Dermis blood vessel endothelial cell (primary cell): ENCODE data around the gene ENAH. TPM values are rescaled to one million over a fixed set of nuclear protein-coding genes. Genes with fewer than 3 reads are reported as not detected.
"Not testable (repeated sequence)": the region's sequence is repeated elsewhere in the genome, so short reads cannot be mapped to it uniquely, and the experiment has no call there.

Source experiments
- DNase-seq: peaks from one replicate; pipeline ENCODE4 v3.0.0; 2010
- total RNA-seq: library from RNA; depleted of rRNA; stranded (reverse); fragments of >200 nt; gene quantifications from 2 replicates; pipeline ENCODE4 v1.2.3, GENCODE V29; 2014

The ENAH gene
- total RNA-seq: 47.0 and 63.1 TPM in 2 replicates

- peak; percentile 86 for DNase-seq
Observed at GRCh38 chr1:225652729-225653462, at the start of gene ENAH. TSS of gene ENAH (minus strand) at chr1:225653123. CDS start at chr1:225652690, 433 bp downstream.

GRCh38 chr1:225700889-225701465 is 48.1 kb upstream of the ENAH start:
- DNase-seq: peak; percentile 5

DNA sequence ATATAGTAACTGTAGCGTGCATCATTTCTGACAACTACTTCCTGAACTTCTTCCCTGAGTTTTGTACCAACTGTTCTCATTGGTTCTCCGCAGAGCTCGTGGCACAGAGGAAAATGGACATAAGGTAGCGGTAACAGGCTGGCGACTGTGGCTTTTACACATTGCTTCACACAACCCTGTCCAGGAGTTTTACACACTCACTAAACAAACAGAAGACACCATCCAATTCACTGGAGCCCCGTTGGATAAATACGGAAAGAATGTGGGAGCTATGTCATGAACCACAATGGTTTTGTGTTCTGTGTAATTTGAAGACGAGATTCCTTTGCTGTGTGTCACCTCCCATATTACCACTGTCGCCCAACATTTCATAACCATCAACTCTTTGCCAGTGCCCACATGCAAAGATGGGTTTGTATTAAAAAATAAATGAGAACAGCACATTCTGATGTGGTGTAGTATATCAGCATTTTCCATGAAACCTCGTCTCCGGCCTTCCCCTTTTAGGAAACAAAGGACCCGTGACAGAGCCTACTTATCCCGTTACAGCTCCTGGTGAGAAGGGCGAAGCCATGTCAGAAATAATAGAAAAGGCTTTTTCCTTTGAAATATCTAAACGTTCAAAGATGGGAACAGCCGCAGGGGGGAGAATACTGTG is 47.4 kb upstream of the ENAH start:
- peak; percentile 83 for DNase-seq

DNA sequence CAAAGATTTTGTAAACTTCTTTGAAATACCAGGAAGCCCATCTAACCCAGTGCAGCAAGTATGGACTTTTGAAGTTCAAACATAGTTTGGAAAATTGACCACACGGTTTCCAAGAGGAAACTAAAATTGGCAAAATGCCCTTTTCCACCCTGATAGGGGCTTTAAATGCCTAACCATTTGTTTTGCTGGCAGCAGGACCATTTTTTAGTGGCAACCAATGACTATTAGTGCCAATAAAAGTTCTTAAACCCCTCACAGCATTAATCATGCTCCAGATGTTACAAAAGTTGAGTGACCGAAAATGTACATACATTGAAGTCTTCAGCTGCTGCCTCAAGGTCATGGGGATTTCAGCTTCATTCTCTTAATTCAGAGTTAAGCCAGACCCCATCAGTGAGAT is 46.4 kb upstream of the ENAH start:
- peak; percentile 63 for DNase-seq

GRCh38 chr1:225698194-225698593 is 45.3 kb upstream of the ENAH start:
- not testable (repeated sequence) for DNase-seq

GRCh38 chr1:225697428-225697827 is 44.5 kb upstream of the ENAH start:
- DNase-seq: no peak

DNA sequence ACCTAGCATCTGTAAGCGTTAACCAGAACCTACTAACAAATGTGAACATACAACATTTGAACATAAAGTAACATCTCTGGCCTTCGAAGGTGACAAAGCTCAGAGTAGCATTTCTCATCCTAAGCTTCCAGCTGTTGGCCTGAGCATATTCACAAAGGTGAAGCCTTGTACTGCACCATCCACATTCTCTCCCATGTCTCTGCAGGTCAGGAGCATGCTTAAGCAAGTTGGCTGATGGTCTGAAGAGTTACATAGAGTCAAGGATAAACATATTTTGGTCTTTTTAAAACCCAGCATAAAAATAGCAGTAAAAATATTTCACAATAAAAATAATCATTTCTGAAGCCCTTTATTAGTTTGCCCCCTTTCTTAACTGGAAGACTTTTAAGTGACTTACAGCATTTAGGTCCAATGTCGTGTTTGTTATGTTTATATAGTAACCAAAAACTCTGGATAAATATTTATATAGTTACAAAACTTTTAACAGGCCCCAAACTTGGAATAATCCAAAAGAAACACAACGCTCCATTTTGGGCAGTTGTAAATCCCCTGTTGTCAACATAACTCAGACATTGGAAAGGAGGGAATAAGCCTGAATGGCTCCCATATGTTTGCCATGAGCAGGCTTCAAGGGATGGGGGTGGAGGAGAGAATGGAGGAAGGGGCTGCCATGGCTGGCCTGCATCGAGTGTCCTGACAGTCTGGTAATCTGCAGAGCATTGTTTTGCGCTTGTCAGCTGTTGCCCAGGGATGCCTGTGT is 42.8 kb upstream of the ENAH start:
- DNase-seq: no peak

DNA sequence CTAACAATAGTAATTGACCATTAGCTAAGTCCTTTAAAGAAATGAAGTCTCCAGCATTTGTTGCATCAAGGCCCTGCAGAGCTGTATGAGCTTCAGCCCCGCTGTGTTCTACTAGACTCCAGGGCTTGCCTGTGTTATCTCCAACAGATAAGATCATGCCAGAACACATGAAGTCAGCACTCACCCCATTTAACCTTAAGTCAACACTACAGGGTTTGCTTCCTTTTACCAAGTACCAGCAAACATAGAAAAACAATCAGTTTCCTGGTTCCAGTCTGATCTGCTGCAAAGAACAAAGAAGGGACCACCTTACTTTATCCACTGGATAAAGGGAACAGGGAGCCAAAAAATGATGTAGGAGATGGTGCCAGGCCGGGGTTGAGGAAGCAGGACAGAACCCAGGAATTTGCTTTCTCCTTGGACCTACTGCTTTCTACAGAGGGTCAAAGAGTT is 41.3 kb upstream of the ENAH start:
- DNase-seq: peak; percentile 81

GRCh38 chr1:225693697-225694096 is 40.8 kb upstream of the ENAH start:
- not testable (repeated sequence) for DNase-seq

DNA sequence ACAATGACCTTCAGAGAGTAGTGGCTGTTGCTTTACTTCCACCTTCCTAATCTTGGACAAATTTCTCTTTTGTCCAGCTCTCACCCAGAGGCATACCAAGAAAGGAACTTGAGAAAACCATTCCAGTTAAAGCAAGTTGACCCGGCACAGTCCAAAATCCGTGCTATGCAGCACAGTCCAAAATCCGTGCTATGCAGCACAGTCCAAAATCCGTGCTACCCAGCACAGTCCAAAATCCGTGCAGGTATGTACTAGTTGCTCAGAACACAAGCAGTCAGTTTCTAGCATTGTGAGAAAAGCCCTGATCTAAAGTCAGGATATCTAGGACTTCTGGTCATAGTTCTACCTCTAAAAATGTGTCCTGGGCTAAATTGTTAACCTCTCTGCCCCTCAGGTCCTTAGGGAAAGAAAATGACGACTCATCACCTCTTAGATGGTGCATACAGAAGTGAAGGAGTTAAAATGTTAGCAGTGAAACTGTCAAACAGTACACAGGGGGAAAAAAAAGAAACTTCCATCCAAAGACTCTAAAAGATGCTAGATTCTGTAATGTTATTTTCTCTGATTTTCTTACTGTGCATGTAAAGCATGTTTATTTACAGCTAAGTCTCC is 40.3 kb upstream of the ENAH start:
- no peak for DNase-seq

GRCh38 chr1:225692517-225692879 is 39.6 kb upstream of the ENAH start:
- DNase-seq: no peak

DNA sequence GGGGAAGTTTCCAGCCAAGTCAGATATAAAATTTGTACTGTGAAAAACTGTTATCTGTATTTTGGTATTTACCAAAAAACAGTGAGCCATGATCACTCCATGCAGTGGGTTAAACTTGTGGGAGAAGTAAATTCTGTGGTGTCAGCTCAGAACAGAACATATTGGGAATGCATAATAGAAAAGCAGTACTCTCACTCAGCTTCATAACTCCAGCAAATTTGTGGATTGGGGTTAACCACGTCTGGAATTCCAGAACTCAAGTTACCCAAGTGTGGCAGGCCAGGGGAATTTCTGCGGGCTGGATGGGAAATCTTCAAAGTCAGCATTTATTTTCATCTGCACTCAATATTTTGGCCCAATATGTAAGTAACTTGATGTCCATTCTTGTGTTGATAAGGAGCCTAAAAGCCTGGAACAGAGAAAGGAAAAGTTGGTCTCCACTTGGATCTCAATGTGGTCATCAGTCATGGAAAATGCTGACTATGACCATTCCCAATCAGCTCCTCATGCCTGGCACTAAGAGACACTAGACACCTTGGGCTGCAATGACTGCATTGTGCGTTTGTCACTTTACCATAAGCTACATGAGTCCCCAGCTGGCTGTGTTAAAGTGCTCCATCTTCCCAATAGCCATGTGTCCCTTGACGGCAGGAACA is 39.1 kb upstream of the ENAH start:
- no peak for DNase-seq

DNA sequence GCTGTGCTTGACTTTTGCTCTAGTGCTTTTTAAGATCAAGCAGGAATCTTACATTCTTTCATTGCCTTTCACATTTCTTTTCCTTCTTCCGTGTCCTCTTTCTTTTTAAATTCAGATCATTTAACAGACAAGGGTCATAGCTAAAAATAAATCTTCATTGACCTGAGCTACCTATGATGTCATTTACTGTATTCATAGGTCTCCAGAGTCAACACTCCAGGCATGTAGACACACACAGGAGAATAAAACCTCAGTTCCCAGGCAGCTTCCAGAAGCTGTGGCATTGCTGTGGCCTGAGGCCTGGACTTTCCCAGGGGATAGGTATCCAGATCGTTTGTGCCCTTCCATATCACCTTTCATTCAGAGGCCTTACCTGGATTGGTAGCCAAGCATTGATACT is 38.5 kb upstream of the ENAH start:
- no peak for DNase-seq

- DNase-seq: no peak
Observed at GRCh38 chr1:225689882-225690459, 37.0 kb upstream of the ENAH start.

DNA sequence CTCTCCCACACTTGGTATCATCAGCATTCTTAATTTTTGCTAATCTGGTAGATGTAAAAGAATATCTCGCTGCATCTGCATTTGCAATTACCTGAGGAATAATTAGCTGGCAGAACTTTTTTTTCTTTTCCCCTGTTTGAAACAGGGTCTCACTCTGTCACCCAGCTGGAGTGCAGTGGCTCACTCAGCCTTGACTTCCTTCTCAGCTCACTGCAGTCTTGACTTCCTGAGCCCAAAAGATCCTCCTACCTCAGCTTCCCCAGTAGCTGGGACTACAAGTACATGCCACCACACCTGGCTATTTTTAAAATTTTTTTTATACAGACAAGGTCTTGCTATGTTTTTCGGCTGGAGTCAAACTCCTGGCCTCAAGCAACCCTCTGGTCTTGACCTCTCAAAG is 35.4 kb upstream of the ENAH start:
- DNase-seq: no peak

GRCh38 chr1:225685476-225686176 is 32.7 kb upstream of the ENAH start:
- no peak for DNase-seq

DNA sequence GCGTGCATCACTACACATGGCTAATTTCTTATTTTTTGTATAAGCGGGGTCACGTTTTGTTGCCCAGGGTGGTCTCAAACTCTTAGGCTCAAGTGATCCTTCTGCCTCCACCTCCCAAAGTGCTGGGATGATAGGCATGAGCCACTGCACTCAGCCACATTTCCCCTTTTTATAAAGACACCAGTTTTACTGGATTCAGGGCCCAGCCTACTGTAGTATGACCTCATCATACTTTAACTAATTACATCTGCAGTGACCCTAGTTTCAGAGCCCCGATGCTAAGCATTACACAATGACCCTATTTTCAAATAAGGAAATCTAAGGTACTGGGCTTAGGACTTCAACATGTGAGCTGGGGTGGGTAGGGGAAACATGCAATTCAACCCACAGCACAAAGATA is 31.8 kb upstream of the ENAH start:
- no peak for DNase-seq

- DNase-seq: no peak
Observed at GRCh38 chr1:225681231-225681630, 28.3 kb upstream of the ENAH start.

GRCh38 chr1:225678545-225678944 is 25.6 kb upstream of the ENAH start:
- DNase-seq: no peak

GRCh38 chr1:225677350-225678124 is 24.6 kb upstream of the ENAH start:
- no peak for DNase-seq
